ENCODE data around the gene EBNA1BP2. TPM values are rescaled to one million over a fixed set of nuclear protein-coding genes. Genes with fewer than 3 reads are reported as not detected.

Gene EBNA1BP2
- total and polyA plus RNA-seq, 2 of the 13 experiments (the other 11 are each of a cell fraction or from before 2014, with no cell fraction given): 27.1 to 102 TPM

DNA sequence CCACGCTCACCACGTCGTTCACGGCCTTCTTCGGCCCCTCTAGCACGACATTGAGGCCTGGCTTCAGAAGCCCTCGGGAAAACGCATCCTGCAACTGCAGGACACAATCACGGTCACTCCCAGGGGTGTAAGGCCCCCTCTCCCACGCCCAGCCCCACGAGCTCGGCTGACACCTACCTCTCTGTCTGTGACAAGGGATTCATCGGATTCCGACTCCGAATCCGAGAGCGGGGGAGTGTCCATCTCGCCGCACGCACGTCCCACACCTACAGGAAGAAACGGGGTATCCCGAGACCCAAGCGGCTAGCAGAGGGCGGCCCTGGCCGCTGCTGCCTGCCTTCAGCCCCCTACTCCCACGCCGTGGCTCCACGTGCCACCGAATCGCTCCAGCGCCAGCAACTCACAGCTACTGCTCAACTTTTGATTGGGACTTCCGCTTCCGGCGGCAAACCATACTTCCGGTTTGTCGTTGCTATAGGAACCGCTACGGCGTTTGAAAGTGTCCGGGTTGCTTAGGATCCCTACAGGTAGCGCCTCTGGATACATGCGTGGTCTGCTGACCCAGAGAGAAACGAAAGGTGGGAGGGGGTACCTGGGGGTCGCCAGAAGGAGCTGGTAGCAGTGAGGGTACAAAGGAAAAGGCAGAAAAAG is at the start of gene EBNA1BP2, which contains the start of gene CFAP57 (continued):
- TF ChIP-seq ZNF746 (CRISPR knock-in tag; IDR thresholded peaks at IDR 0.05) (no peak; the same call in 1 of the 2 replicates), BRCA1 (CRISPR knock-in tag; IDR thresholded peaks at IDR 0.05) (0 out of 2 replicates have a peak, but pooled peaks have one; percentile 25), ZFAT (CRISPR knock-in tag; conservative IDR thresholded peaks at IDR 0.05) (no peak), ZNF296 (CRISPR knock-in tag; conservative IDR thresholded peaks at IDR 0.05) (no peak), JUN (CRISPR knock-in tag; IDR thresholded peaks at IDR 0.05) (no peak), GATAD1 (CRISPR knock-in tag; IDR thresholded peaks at IDR 0.05) (peak; percentile 88), KLF13 (CRISPR knock-in tag; IDR thresholded peaks at IDR 0.05) (no peak), ZNF333 (CRISPR knock-in tag; IDR thresholded peaks at IDR 0.05; ENCODE audit: borderline replicate concordance) (no peak; the same call in 1 of the 2 replicates), LCORL (IDR thresholded peaks at IDR 0.05) (no peak), LCORL (CRISPR knock-in tag; IDR thresholded peaks at IDR 0.05) (no peak), GATAD2A (CRISPR knock-in tag; IDR thresholded peaks at IDR 0.05) (0 out of 2 replicates have a peak, but pooled peaks have one; percentile 19), ZNF703 (CRISPR knock-in tag; IDR thresholded peaks at IDR 0.05; ENCODE audit: borderline replicate concordance) (no peak), ZNF776 (CRISPR knock-in tag; IDR thresholded peaks at IDR 0.05) (peak; percentile 69; the same call in 1 of the 2 replicates), ZNF33B (CRISPR knock-in tag; IDR thresholded peaks at IDR 0.05) (no peak), ZNF431 (CRISPR knock-in tag; IDR thresholded peaks at IDR 0.05; ENCODE audit: borderline replicate concordance, low read depth) (no peak), ERF (CRISPR knock-in tag; IDR thresholded peaks at IDR 0.05) (no peak; the same call in 1 of the 2 replicates), SOX5 (CRISPR knock-in tag; IDR thresholded peaks at IDR 0.05; ENCODE audit: borderline replicate concordance) (no peak), MZF1 (CRISPR knock-in tag; IDR thresholded peaks at IDR 0.05; ENCODE audit: borderline replicate concordance) (no peak), FOXP1 (IDR thresholded peaks at IDR 0.05) (no peak), FOXP1 (CRISPR knock-in tag; IDR thresholded peaks at IDR 0.05) (no peak), ZNF34 (CRISPR knock-in tag; IDR thresholded peaks at IDR 0.05; ENCODE audit: borderline replicate concordance) (no peak), SETDB1 (CRISPR knock-in tag; IDR thresholded peaks at IDR 0.05; ENCODE audit: borderline replicate concordance) (no peak), TBX3 (IDR thresholded peaks at IDR 0.05; ENCODE audit: borderline replicate concordance) (no peak)
- TF ChIP-seq, protein P1, sequence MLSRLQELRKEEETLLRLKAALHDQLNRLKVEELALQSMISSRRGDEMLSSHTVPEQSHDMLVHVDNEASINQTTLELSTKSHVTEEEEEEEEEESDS (CRISPR knock-in tag; IDR thresholded peaks at IDR 0.05; ENCODE audit: borderline replicate concordance): no peak
- TF ChIP-seq, protein P2, sequence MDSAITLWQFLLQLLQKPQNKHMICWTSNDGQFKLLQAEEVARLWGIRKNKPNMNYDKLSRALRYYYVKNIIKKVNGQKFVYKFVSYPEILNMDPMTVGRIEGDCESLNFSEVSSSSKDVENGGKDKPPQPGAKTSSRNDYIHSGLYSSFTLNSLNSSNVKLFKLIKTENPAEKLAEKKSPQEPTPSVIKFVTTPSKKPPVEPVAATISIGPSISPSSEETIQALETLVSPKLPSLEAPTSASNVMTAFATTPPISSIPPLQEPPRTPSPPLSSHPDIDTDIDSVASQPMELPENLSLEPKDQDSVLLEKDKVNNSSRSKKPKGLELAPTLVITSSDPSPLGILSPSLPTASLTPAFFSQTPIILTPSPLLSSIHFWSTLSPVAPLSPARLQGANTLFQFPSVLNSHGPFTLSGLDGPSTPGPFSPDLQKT (CRISPR knock-in tag; IDR thresholded peaks at IDR 0.05; ENCODE audit: borderline replicate concordance): peak; percentile 51; the same call in 1 of the 2 replicates
- TF ChIP-seq, protein P3, sequence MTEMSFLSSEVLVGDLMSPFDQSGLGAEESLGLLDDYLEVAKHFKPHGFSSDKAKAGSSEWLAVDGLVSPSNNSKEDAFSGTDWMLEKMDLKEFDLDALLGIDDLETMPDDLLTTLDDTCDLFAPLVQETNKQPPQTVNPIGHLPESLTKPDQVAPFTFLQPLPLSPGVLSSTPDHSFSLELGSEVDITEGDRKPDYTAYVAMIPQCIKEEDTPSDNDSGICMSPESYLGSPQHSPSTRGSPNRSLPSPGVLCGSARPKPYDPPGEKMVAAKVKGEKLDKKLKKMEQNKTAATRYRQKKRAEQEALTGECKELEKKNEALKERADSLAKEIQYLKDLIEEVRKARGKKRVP (CRISPR knock-in tag; IDR thresholded peaks at IDR 0.05): peak in 1 of 2 experiments; percentile 37; a peak in 1 of 4 replicates
- TF ChIP-seq, protein P4, sequence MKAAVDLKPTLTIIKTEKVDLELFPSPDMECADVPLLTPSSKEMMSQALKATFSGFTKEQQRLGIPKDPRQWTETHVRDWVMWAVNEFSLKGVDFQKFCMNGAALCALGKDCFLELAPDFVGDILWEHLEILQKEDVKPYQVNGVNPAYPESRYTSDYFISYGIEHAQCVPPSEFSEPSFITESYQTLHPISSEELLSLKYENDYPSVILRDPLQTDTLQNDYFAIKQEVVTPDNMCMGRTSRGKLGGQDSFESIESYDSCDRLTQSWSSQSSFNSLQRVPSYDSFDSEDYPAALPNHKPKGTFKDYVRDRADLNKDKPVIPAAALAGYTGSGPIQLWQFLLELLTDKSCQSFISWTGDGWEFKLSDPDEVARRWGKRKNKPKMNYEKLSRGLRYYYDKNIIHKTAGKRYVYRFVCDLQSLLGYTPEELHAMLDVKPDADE (CRISPR knock-in tag; IDR thresholded peaks at IDR 0.05): no peak
